Measurements from ENCODE around the gene CCDC183.

- TF ChIP-seq, protein P1, sequence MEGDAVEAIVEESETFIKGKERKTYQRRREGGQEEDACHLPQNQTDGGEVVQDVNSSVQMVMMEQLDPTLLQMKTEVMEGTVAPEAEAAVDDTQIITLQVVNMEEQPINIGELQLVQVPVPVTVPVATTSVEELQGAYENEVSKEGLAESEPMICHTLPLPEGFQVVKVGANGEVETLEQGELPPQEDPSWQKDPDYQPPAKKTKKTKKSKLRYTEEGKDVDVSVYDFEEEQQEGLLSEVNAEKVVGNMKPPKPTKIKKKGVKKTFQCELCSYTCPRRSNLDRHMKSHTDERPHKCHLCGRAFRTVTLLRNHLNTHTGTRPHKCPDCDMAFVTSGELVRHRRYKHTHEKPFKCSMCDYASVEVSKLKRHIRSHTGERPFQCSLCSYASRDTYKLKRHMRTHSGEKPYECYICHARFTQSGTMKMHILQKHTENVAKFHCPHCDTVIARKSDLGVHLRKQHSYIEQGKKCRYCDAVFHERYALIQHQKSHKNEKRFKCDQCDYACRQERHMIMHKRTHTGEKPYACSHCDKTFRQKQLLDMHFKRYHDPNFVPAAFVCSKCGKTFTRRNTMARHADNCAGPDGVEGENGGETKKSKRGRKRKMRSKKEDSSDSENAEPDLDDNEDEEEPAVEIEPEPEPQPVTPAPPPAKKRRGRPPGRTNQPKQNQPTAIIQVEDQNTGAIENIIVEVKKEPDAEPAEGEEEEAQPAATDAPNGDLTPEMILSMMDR (IDR thresholded peaks at IDR 0.05 in 8 of 11, conservative IDR thresholded peaks at IDR 0.05 in 3 of 11) = no peak
- TF ChIP-seq POLR2AphosphoS5 (IDR thresholded peaks at IDR 0.05) (peak; percentile 88 to 94 (median 92)), POLR2A (IDR thresholded peaks at IDR 0.05) (peak in 2 of 3 donors; percentile 27 to 67)
These were observed 11.3 kb downstream of the CCDC183 start, which contains the start of gene RABL6 for GRCh38 chr9:136807281-136808074.

Data from spleen (tissue), 7 donors.